HG02798 (cell line): Measurements from ENCODE around the gene CMTM2.
"Not testable (repeated sequence)": the region's sequence is repeated elsewhere in the genome, so short reads cannot be mapped to it uniquely, and the experiment has no call there.

ENCODE experiments used
- ATAC-seq: cut with Tn5 transposase; IDR thresholded peaks from one replicate; pipeline ENCODE4 v1.9.1; 2021; ENCODE audit warnings: mild to moderate bottlenecking; ENCODE audit not compliant: unreplicated experiment, poor library complexity

Gene CMTM2

GRCh38 chr16:66580605-66581209 is 1.4 kb downstream of the CMTM2 start:
- no peak for ATAC-seq

GRCh38 chr16:66581246-66581952 is 2.1 kb downstream of the CMTM2 start:
- no peak for ATAC-seq

- ATAC-seq = no peak
These were observed 6.4 kb downstream of the CMTM2 start for GRCh38 chr16:66585481-66586239.

GRCh38 chr16:66587881-66588600 is 8.8 kb downstream of the CMTM2 start:
- no peak for ATAC-seq

- peak; percentile 84 for ATAC-seq
These were observed 9.9 kb downstream of the CMTM2 start for GRCh38 chr16:66588981-66589713.

GRCh38 chr16:66590322-66590721 is 11.1 kb downstream of the CMTM2 start:
- ATAC-seq = no peak

- no peak for ATAC-seq
These were observed 11.8 kb downstream of the CMTM2 start for GRCh38 chr16:66591018-66591417.

GRCh38 chr16:66592241-66592640 is 13.0 kb downstream of the CMTM2 start:
- ATAC-seq = no peak

- ATAC-seq = no peak
These were observed 13.6 kb downstream of the CMTM2 start for GRCh38 chr16:66592814-66593213.

GRCh38 chr16:66594739-66595138 is 15.5 kb downstream of the CMTM2 start:
- no peak for ATAC-seq

- not testable (repeated sequence) for ATAC-seq
These were observed 17.3 kb downstream of the CMTM2 start for GRCh38 chr16:66596559-66596958.

GRCh38 chr16:66596986-66597848 is 18.0 kb downstream of the CMTM2 start:
- ATAC-seq = no peak

- ATAC-seq = no peak
These were observed 18.8 kb downstream of the CMTM2 start for GRCh38 chr16:66598111-66598510.

GRCh38 chr16:66599726-66600125 is 20.5 kb downstream of the CMTM2 start:
- ATAC-seq = no peak

- no peak for ATAC-seq
These were observed 21.2 kb downstream of the CMTM2 start for GRCh38 chr16:66600477-66600876.

GRCh38 chr16:66601471-66601870 is 22.2 kb downstream of the CMTM2 start:
- ATAC-seq = no peak

- no peak for ATAC-seq
These were observed 24.5 kb downstream of the CMTM2 start for GRCh38 chr16:66603537-66604375.
